ENCODE measurements around the gene TTC34. TPM values are rescaled to one million over a fixed set of nuclear protein-coding genes. Genes with fewer than 3 reads are reported as not detected.
A peak's percentile ranks its signal among the peaks of the same experiment; 100 is the strongest.
"Not testable (repeated sequence)": the region's sequence is repeated elsewhere in the genome, so short reads cannot be mapped to it uniquely, and the experiment has no call there.

The TTC34 gene
- total RNA-seq, 4 donors from 2014 or later = not detected

- DNase-seq; H3K9me3 ChIP-seq; ATAC-seq; H3K4me1 ChIP-seq; intact Hi-C loops (cut with DNase I; ENCODE audit: low total_unique reads); H3K27me3 ChIP-seq; H3K27ac ChIP-seq; H3K36me3 ChIP-seq; in situ Hi-C loops (cut with MboI; ENCODE audit: low sequenced_read_pairs in 4 of 4); H3K4me3 ChIP-seq: not testable (repeated sequence)
Observed at GRCh38 chr1:2683321-2683741, 118.2 kb downstream of the TTC34 start.

- intact Hi-C loops (cut with DNase I; ENCODE audit: low total_unique reads); H3K4me1 ChIP-seq; H3K9me3 ChIP-seq; H3K36me3 ChIP-seq; H3K4me3 ChIP-seq; DNase-seq; in situ Hi-C loops (cut with MboI; ENCODE audit: low sequenced_read_pairs in 4 of 4); H3K27me3 ChIP-seq; ATAC-seq; H3K27ac ChIP-seq: not testable (repeated sequence)
Observed at GRCh38 chr1:2682879-2683278, 118.6 kb downstream of the TTC34 start.

GRCh38 chr1:2676726-2677125, 124.8 kb downstream of the TTC34 start:
- H3K9me3 ChIP-seq; H3K27ac ChIP-seq; H3K36me3 ChIP-seq; ATAC-seq; intact Hi-C loops (cut with DNase I; ENCODE audit: low total_unique reads); in situ Hi-C loops (cut with MboI; ENCODE audit: low sequenced_read_pairs in 4 of 4); DNase-seq; H3K4me1 ChIP-seq; H3K4me3 ChIP-seq; H3K27me3 ChIP-seq: not testable (repeated sequence)

- ATAC-seq; intact Hi-C loops (cut with DNase I; ENCODE audit: low total_unique reads); H3K36me3 ChIP-seq; H3K4me1 ChIP-seq; H3K4me3 ChIP-seq; H3K27me3 ChIP-seq; DNase-seq; H3K9me3 ChIP-seq; H3K27ac ChIP-seq; in situ Hi-C loops (cut with MboI; ENCODE audit: low sequenced_read_pairs in 4 of 4): not testable (repeated sequence)
Observed at GRCh38 chr1:2671656-2672055, 129.8 kb downstream of the TTC34 start.

- ATAC-seq; H3K27ac ChIP-seq; H3K9me3 ChIP-seq; intact Hi-C loops (cut with DNase I; ENCODE audit: low total_unique reads); in situ Hi-C loops (cut with MboI; ENCODE audit: low sequenced_read_pairs in 4 of 4); H3K27me3 ChIP-seq; H3K4me1 ChIP-seq; H3K4me3 ChIP-seq; H3K36me3 ChIP-seq: not testable (repeated sequence)
- peak in 1 of 2 donors; percentile 28 for DNase-seq
Observed at GRCh38 chr1:2659806-2660205, 141.7 kb downstream of the TTC34 start.

- H3K27ac ChIP-seq; H3K36me3 ChIP-seq; H3K4me1 ChIP-seq; H3K9me3 ChIP-seq; DNase-seq; in situ Hi-C loops (cut with MboI; ENCODE audit: low sequenced_read_pairs in 4 of 4); ATAC-seq; intact Hi-C loops (cut with DNase I; ENCODE audit: low total_unique reads); H3K27me3 ChIP-seq; H3K4me3 ChIP-seq: not testable (repeated sequence)
Observed at GRCh38 chr1:2657909-2658308, 143.6 kb downstream of the TTC34 start.

- H3K4me3 ChIP-seq; H3K9me3 ChIP-seq; intact Hi-C loops (cut with DNase I; ENCODE audit: low total_unique reads); H3K27ac ChIP-seq; H3K4me1 ChIP-seq; H3K36me3 ChIP-seq; ATAC-seq; in situ Hi-C loops (cut with MboI; ENCODE audit: low sequenced_read_pairs in 4 of 4); H3K27me3 ChIP-seq: not testable (repeated sequence)
- peak in 1 of 2 donors; percentile 30 for DNase-seq
Observed at GRCh38 chr1:2657124-2657523, 144.4 kb downstream of the TTC34 start.

GRCh38 chr1:2655598-2656434, 145.7 kb downstream of the TTC34 start:
- intact Hi-C loops (cut with DNase I; ENCODE audit: low total_unique reads) = not testable (repeated sequence)

GRCh38 chr1:2654443-2654948, 147.0 kb downstream of the TTC34 start:
- in situ Hi-C loops (cut with MboI; ENCODE audit: low sequenced_read_pairs in 4 of 4); intact Hi-C loops (cut with DNase I; ENCODE audit: low total_unique reads); H3K9me3 ChIP-seq; DNase-seq; H3K27ac ChIP-seq; ATAC-seq; H3K4me3 ChIP-seq; H3K4me1 ChIP-seq; H3K36me3 ChIP-seq: not testable (repeated sequence)
- peaks cover 0 to 12% (median 2%) of the 10 kb centered on the region in 3 donors for H3K27me3 ChIP-seq

More at GRCh38 chr1:2655598-2656434, 145.7 kb downstream of the TTC34 start:
- ATAC-seq; H3K36me3 ChIP-seq; H3K9me3 ChIP-seq; H3K4me1 ChIP-seq; H3K27ac ChIP-seq; in situ Hi-C loops (cut with MboI; ENCODE audit: low sequenced_read_pairs in 4 of 4); H3K4me3 ChIP-seq: not testable (repeated sequence)
- peaks cover 0 to 11% (median 2%) of the 10 kb centered on the region in 3 donors for H3K27me3 ChIP-seq
- peak in 1 of 2 donors; percentile 34 for DNase-seq

- H3K36me3 ChIP-seq; in situ Hi-C loops (cut with MboI; ENCODE audit: low sequenced_read_pairs in 4 of 4); H3K4me1 ChIP-seq; H3K27ac ChIP-seq; H3K4me3 ChIP-seq; H3K9me3 ChIP-seq; ATAC-seq; intact Hi-C loops (cut with DNase I; ENCODE audit: low total_unique reads): not testable (repeated sequence)
- peak; percentile 11 to 49 for DNase-seq
- H3K27me3 ChIP-seq = peaks cover 0 to 12% (median 2%) of the 10 kb centered on the region in 3 donors
Observed at GRCh38 chr1:2653741-2654442, 147.6 kb downstream of the TTC34 start.

- DNase-seq = peak in 1 of 2 donors; percentile 27
- ATAC-seq; H3K36me3 ChIP-seq; H3K4me3 ChIP-seq; H3K27ac ChIP-seq; in situ Hi-C loops (cut with MboI; ENCODE audit: low sequenced_read_pairs in 4 of 4); intact Hi-C loops (cut with DNase I; ENCODE audit: low total_unique reads); H3K9me3 ChIP-seq; H3K4me1 ChIP-seq: not testable (repeated sequence)
- peaks cover 0 to 12% (median 2%) of the 10 kb centered on the region in 3 donors for H3K27me3 ChIP-seq
Observed at GRCh38 chr1:2652926-2653571, 148.4 kb downstream of the TTC34 start.
